Measurements from ENCODE around the gene AFAP1.

DNA sequence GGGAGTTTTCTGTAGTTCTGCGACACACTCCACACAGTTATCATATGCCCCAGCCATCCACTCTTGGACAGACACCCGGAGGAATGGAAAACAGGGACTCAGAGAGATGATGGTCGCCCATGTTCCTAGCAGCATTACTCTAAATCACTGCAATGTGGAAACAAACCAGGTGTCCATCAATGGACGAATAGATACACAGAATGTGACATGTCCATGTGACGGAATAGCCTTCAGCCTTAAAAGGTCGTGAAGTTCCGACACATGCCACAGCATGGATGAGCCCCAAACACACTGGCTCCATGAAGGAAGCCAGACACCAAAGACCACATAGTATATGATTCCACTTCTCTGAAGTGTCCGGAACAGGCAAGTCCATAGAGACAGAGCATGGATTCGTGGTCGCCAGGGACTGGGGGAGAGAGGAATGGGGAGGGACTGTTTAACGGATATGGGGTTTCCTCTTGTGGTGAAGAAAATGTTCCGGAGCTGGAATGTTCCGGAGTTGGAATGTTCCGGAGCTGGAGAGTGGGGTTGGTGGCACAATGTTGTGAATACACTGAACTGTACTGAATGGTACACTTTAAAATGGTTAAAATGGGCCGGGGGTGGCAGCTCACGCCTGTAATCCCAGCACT is 28.7 kb upstream of the AFAP1 start:
- TF ChIP-seq, protein P1, sequence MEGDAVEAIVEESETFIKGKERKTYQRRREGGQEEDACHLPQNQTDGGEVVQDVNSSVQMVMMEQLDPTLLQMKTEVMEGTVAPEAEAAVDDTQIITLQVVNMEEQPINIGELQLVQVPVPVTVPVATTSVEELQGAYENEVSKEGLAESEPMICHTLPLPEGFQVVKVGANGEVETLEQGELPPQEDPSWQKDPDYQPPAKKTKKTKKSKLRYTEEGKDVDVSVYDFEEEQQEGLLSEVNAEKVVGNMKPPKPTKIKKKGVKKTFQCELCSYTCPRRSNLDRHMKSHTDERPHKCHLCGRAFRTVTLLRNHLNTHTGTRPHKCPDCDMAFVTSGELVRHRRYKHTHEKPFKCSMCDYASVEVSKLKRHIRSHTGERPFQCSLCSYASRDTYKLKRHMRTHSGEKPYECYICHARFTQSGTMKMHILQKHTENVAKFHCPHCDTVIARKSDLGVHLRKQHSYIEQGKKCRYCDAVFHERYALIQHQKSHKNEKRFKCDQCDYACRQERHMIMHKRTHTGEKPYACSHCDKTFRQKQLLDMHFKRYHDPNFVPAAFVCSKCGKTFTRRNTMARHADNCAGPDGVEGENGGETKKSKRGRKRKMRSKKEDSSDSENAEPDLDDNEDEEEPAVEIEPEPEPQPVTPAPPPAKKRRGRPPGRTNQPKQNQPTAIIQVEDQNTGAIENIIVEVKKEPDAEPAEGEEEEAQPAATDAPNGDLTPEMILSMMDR (IDR thresholded peaks at IDR 0.05; ENCODE audit: control extremely low read depth in 1 of 3, insufficient read depth in 1 of 3, low read depth in 1 of 3, low read length in 3 of 3) = no peak
- TF ChIP-seq SAP30 (IDR thresholded peaks at IDR 0.05; ENCODE audit: insufficient read depth, insufficient replicate concordance, low read length) = no peak

All from H1 (cell line).